ENCODE results near the gene ZNF135. TPM values are rescaled to one million over a fixed set of nuclear protein-coding genes. Genes with fewer than 3 reads are reported as not detected.

Gene ZNF135
- total and polyA plus RNA-seq, 4 donors, result 2.2 to 13.5 (median 3.5) TPM

- H3K9ac ChIP-seq (ENCODE audit: insufficient read depth in 1 of 2, low read length in 2 of 2), result no peak overlapping the region
- H3K36me3 ChIP-seq (ENCODE audit: control insufficient read depth in 4 of 4, insufficient read depth in 4 of 4, low read length in 4 of 4), result peaks cover 0 to 9% (median 0%) of the 10 kb centered on the region in 4 donors
- DNase-seq, result no peak
- H3K27ac ChIP-seq (ENCODE audit: low read depth in 1 of 2, low read length in 1 of 2), result no peak overlapping the region
- TF ChIP-seq, protein P1, sequence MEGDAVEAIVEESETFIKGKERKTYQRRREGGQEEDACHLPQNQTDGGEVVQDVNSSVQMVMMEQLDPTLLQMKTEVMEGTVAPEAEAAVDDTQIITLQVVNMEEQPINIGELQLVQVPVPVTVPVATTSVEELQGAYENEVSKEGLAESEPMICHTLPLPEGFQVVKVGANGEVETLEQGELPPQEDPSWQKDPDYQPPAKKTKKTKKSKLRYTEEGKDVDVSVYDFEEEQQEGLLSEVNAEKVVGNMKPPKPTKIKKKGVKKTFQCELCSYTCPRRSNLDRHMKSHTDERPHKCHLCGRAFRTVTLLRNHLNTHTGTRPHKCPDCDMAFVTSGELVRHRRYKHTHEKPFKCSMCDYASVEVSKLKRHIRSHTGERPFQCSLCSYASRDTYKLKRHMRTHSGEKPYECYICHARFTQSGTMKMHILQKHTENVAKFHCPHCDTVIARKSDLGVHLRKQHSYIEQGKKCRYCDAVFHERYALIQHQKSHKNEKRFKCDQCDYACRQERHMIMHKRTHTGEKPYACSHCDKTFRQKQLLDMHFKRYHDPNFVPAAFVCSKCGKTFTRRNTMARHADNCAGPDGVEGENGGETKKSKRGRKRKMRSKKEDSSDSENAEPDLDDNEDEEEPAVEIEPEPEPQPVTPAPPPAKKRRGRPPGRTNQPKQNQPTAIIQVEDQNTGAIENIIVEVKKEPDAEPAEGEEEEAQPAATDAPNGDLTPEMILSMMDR (IDR thresholded peaks at IDR 0.05; ENCODE audit: control extremely low read depth, extremely low read depth), result no peak
- no peaks in the 10 kb centered on the region for H3K27me3 ChIP-seq (ENCODE audit: control insufficient read depth in 3 of 3, insufficient read depth in 3 of 3, low read length in 2 of 3)
- 93 to 97% methylated on average over 6 to 8 of the region's 8 CpGs for WGBS, 2 donors
- H3K4me3 ChIP-seq, result no peak overlapping the region
- no peak for ATAC-seq (ENCODE audit: insufficient read depth, low FRiP score)
- peaks cover 0 to 14% (median 5%) of the 10 kb centered on the region in 5 donors for H3K4me1 ChIP-seq (ENCODE audit: control insufficient read depth in 5 of 5, insufficient read depth in 5 of 5, low read length in 5 of 5)
- peaks cover 0 to 77% (median 2%) of the 10 kb centered on the region in 4 donors for H3K9me3 ChIP-seq (ENCODE audit: control insufficient read depth in 4 of 4, insufficient read depth in 3 of 4, low read length in 3 of 4)
These were observed 2.8 kb upstream of the ZNF135 start for GRCh38 chr19:58056261-58056660.

DNA sequence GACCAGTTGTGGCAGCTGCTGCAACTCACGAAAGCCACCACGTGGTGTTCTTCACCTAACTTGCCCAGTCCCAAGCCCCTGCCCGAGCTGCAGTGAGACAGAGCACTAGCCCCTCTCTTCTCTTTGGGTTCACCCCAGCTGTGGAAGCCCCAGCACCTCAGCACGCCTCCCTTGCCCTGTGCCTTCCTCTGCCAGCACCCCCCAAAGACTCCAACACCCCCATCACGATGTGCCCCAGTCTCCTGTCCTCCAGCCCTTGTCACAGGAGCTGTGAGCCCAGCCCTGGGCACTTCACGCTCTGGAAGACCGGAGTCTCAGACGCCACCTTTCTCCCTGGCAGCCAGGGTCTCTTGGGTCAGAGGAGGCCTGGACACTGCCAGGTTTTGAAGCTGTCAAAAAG is 2.2 kb upstream of the ZNF135 start:
- H3K4me1 ChIP-seq (ENCODE audit: control insufficient read depth in 5 of 5, insufficient read depth in 5 of 5, low read length in 5 of 5), result peaks cover 0 to 14% (median 5%) of the 10 kb centered on the region in 5 donors
- 91 to 97% methylated on average over 8 of the region's 8 CpGs for WGBS, 2 donors
- H3K9me3 ChIP-seq (ENCODE audit: control insufficient read depth in 4 of 4, insufficient read depth in 3 of 4, low read length in 3 of 4), result peaks cover 0 to 75% (median 0%) of the 10 kb centered on the region in 4 donors
- DNase-seq (no peak), ATAC-seq (ENCODE audit: insufficient read depth, low FRiP score) (no peak)
- peaks cover 0 to 12% (median under 1%) of the 10 kb centered on the region in 4 donors for H3K36me3 ChIP-seq (ENCODE audit: control insufficient read depth in 4 of 4, insufficient read depth in 4 of 4, low read length in 4 of 4)
- H3K27me3 ChIP-seq (ENCODE audit: control insufficient read depth in 3 of 3, insufficient read depth in 3 of 3, low read length in 2 of 3), result no peaks in the 10 kb centered on the region
- TF ChIP-seq, protein P1 (IDR thresholded peaks at IDR 0.05; ENCODE audit: control extremely low read depth, extremely low read depth), result no peak
- no peak overlapping the region for H3K27ac ChIP-seq (ENCODE audit: low read depth in 1 of 2, low read length in 1 of 2)
- H3K4me3 ChIP-seq, result no peak overlapping the region
- H3K9ac ChIP-seq (ENCODE audit: insufficient read depth in 1 of 2, low read length in 2 of 2), result no peak overlapping the region

DNA sequence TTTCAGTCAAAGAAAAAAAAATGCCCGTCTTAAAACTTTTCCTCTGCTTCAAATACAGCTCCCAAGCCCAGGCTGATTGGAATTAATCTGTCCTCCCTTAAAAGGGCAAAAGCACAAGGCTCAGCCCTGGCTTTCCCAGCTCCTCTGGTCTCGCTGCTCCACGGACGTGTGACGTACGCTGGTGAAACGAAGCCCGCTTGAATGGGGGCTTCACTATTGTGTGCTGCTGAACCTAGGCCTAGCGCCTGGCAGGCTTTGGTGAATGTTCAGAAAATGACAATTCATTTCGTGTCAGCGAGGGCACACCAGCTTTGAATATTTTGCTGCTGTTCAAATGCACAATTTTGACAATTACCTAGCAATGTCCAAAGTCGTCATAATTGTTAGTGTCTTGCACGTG is 615 bp upstream of the ZNF135 start:
- Histone ChIP-seq H3K27ac (ENCODE audit: low read depth in 1 of 2, low read length in 1 of 2) (peak overlapping the region in 1 of 2 donors; percentile 79), H3K36me3 (ENCODE audit: control insufficient read depth in 4 of 4, insufficient read depth in 4 of 4, low read length in 4 of 4) (peaks cover 0 to 19% (median 8%) of the 10 kb centered on the region in 4 donors), H3K9me3 (ENCODE audit: control insufficient read depth in 4 of 4, insufficient read depth in 3 of 4, low read length in 3 of 4) (peaks cover 0 to 72% (median 2%) of the 10 kb centered on the region in 4 donors), H3K9ac (ENCODE audit: insufficient read depth in 1 of 2, low read length in 2 of 2) (peak overlapping the region in 1 of 2 donors; percentile 81), H3K4me1 (ENCODE audit: control insufficient read depth in 5 of 5, insufficient read depth in 5 of 5, low read length in 5 of 5) (peaks cover 0 to 14% (median 5%) of the 10 kb centered on the region in 5 donors), H3K4me3 (no peak overlapping the region), H3K27me3 (ENCODE audit: control insufficient read depth in 3 of 3, insufficient read depth in 3 of 3, low read length in 2 of 3) (no peaks in the 10 kb centered on the region)
- TF ChIP-seq, protein P1 (IDR thresholded peaks at IDR 0.05; ENCODE audit: control extremely low read depth, extremely low read depth), result no peak
- 90 to 91% methylated on average over 13 of the region's 13 CpGs for WGBS, 2 donors
- no peak for DNase-seq
- no peak for ATAC-seq (ENCODE audit: insufficient read depth, low FRiP score)

DNA sequence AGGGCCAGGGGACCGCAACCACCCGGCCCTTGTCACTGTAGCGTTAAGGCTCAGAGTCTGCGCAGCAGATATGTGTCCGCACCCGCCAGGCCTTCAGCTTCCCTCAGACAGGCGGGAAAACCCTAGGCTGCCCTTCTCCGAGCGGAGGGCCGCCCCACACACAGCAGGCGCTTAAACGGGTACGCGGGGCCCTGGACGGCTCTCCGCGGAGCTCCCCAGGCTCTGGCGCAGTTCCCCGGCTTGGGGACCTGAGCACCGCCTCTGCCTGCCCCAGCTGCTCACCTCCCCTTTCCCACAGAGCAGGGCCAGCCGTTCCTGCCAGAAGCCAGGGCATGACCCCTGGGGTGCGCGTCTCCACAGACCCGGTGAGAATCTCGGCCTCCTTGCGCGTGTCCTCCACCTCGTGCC is 593 bp downstream of the ZNF135 start:
- ATAC-seq (ENCODE audit: insufficient read depth, low FRiP score), result no peak
- WGBS, 2 donors, result 14 to 17% methylated on average over 28 of the region's 28 CpGs
- TF ChIP-seq, protein P1 (IDR thresholded peaks at IDR 0.05; ENCODE audit: control extremely low read depth, extremely low read depth), result no peak
- Histone ChIP-seq H3K4me1 (ENCODE audit: control insufficient read depth in 5 of 5, insufficient read depth in 5 of 5, low read length in 5 of 5) (peaks cover 0 to 12% (median 5%) of the 10 kb centered on the region in 5 donors), H3K9me3 (ENCODE audit: control insufficient read depth in 4 of 4, insufficient read depth in 3 of 4, low read length in 3 of 4) (peaks cover 0 to 70% (median 8%) of the 10 kb centered on the region in 4 donors), H3K27ac (ENCODE audit: low read depth in 1 of 2, low read length in 1 of 2) (peak overlapping the region; percentile 89 to 92), H3K4me3 (peak overlapping the region; percentile 64), H3K9ac (ENCODE audit: insufficient read depth in 1 of 2, low read length in 2 of 2) (peak overlapping the region; percentile 78 to 85), H3K27me3 (ENCODE audit: control insufficient read depth in 3 of 3, insufficient read depth in 3 of 3, low read length in 2 of 3) (no peaks in the 10 kb centered on the region), H3K36me3 (ENCODE audit: control insufficient read depth in 4 of 4, insufficient read depth in 4 of 4, low read length in 4 of 4) (peaks cover 0 to 31% (median 14%) of the 10 kb centered on the region in 4 donors)
- no peak for DNase-seq
